Pancreas (tissue), 10 donors: ENCODE data around the gene STXBP2. TPM values are rescaled to one million over a fixed set of nuclear protein-coding genes. Genes with fewer than 3 reads are reported as not detected.

ENCODE experiments used
- ATAC-seq, 4 donors: fragments of 200-7000 bp; cut with Tn5 transposase; one replicate each; pipeline versions ENCODE4 v1.8.0 to v1.9.1; 2020; ENCODE audit warnings: mild to moderate bottlenecking in 4 of 4, moderate library complexity in 4 of 4
- DNase-seq, 6 donors: peaks; one replicate each; pipeline ENCODE4 v3.0.0-alpha.2; 2020
- FAIRE-seq: peaks from 2 replicates; lab custom pipeline; 2012; peaks lifted over from hg19 to GRCh38; lab: Jason Lieb, UNC
- H3K27ac ChIP-seq, 4 donors: fragments of 200-600 bp; sonication (generic); 1 replicate in 3 of 4; 2 replicates in 1 of 4; pipeline versions ENCODE4 v1.5.0 to v1.8.0; 2020
- H3K27me3 ChIP-seq, 4 donors: fragments of 200-600 bp; one replicate each; pipeline ENCODE4 v1.8.0; 2021
- H3K36me3 ChIP-seq, 3 donors: fragments of 200-600 bp; sonication (generic) in 1 of 3; one replicate each; pipeline versions ENCODE4 v1.5.0 to v1.8.0; 2020 to 2021
- H3K4me1 ChIP-seq, 3 donors: fragments of 200-600 bp; one replicate each; pipeline ENCODE4 v1.8.0; 2021
- H3K4me3 ChIP-seq, 4 donors: fragments of 200-600 bp; sonication (generic) in 2 of 4; one replicate each; pipeline versions ENCODE4 v1.5.0 to v1.8.0; 2020 to 2021
- H3K9me3 ChIP-seq, 4 donors: fragments of 200-600 bp; one replicate each; pipeline ENCODE4 v1.8.0; 2021
- WGBS, 2 donors: extraction: QIAGEN DNeasy Blood & Tissue Kit; methylation state at CpG; one replicate each; pipeline ENCODE4 v1.1.7; 2013; 5-methylcytosine and 5-hydroxymethylcytosine counted together
- intact Hi-C, 3 donors: fragments of 100-400 bp; cut with DNase I; formaldehyde crosslinking; loops; one replicate each; pipeline versions ENCODE4 v1.11.1 to v1.14.2; 2022
- polyA plus RNA-seq, 2 donors: library from polyadenylated mRNA; stranded (reverse); fragments of 200-250 nt; gene quantifications; one replicate each; pipeline ENCODE4 v1.2.3, GENCODE V29; 2013
- total RNA-seq, 6 donors: library from RNA; stranded (reverse); fragmentation: NEBNext Ultra II Directional in 4 of 6; extraction: Animal tissue kit (Norgen Biotek cat#: 25700) in 4 of 6; gene quantifications; one replicate each; pipeline versions ENCODE4 v1.2.1 to v1.2.4, GENCODE V29; 2021 to 2023
- TF ChIP-seq, protein P1 (sequence below), 4 donors: fragments of 200-600 bp; sonication (generic) in 3 of 4; IDR thresholded peaks; one replicate each; pipeline versions ENCODE4 v1.5.0 to v1.8.0; 2021; ENCODE audit warnings: antibody characterized with exemption in 4 of 4
- donor health status: healthy with polysubstance abuse.
- donor health status: DM: no; HTN: no; CAD: no; lungs with moderate emphysema.
- donor health status: DM: no; HTN: no; CAD: no.
- donor health status: control.
- donor health status: control.
- donor health status: Bipolar disorder and iron deficiency.
- donor health status: DM: yes; HTN: yes; CAD: no.
- donor health status: DM: no; HTN: no; CAD: no.
- donor health status: DM: no; HTN: no; CAD: no.
- donor health status: DM: yes; HTN: yes; CAD: no.

Gene STXBP2
- total and polyA plus RNA-seq, 8 donors = 45.6 to 216 (median 80.4) TPM

DNA sequence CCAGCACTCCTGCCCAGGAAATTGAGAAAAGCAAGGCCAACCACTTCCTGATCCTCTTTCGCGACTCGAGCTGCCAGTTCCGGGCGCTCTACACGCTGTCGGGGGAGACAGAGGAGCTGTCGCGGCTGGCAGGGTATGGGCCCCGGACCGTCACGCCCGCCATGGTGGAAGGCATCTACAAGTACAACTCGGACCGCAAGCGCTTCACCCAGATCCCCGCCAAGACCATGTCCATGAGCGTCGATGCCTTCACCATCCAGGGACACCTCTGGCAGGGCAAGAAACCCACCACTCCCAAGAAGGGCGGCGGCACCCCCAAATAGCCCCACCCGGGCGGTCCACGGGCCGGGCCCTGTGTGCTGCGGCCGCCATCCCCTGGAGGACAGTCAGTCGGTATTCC lies 19.2 kb upstream of the STXBP2 start:
- Histone ChIP-seq H3K27ac (peak overlapping the region; percentile 99 to 100 (median 99)), H3K27me3 (no peaks in the 10 kb centered on the region), H3K4me3 (no peak overlapping the region), H3K36me3 (peaks cover 0 to 31% (median 28%) of the 10 kb centered on the region in 3 donors), H3K4me1 (peaks cover 24 to 28% (median 26%) of the 10 kb centered on the region in 3 donors), H3K9me3 (no peaks in the 10 kb centered on the region)
- TF ChIP-seq, protein P1, sequence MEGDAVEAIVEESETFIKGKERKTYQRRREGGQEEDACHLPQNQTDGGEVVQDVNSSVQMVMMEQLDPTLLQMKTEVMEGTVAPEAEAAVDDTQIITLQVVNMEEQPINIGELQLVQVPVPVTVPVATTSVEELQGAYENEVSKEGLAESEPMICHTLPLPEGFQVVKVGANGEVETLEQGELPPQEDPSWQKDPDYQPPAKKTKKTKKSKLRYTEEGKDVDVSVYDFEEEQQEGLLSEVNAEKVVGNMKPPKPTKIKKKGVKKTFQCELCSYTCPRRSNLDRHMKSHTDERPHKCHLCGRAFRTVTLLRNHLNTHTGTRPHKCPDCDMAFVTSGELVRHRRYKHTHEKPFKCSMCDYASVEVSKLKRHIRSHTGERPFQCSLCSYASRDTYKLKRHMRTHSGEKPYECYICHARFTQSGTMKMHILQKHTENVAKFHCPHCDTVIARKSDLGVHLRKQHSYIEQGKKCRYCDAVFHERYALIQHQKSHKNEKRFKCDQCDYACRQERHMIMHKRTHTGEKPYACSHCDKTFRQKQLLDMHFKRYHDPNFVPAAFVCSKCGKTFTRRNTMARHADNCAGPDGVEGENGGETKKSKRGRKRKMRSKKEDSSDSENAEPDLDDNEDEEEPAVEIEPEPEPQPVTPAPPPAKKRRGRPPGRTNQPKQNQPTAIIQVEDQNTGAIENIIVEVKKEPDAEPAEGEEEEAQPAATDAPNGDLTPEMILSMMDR (IDR thresholded peaks at IDR 0.05) = no peak
- intact Hi-C loops = no loop called here
- DNase-seq (peak in 2 of 6 donors; percentile 57 to 81), FAIRE-seq (no peak), ATAC-seq (no peak)
- 90 to 91% methylated on average over 25 to 28 of the region's 28 CpGs for WGBS, 2 donors

DNA sequence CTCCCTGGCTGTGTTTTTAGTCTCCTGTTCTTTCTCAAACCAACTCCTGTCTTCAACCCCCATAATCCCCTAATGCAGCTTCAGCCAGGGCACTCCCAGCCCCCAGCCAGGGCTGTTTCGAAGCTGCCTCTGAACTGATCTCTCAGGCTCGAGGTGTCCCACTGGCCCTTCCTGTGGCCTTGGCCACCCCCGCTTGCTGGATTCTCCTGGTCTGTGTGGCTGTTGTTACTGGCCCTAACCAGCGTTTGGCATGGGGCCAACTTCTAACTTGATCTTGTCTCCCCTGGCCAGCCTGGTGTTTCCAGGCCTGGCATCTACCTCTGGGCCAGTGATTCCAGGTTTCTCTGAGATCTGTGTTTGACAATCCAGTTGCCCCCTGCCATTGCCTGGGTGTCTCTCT lies 18.6 kb upstream of the STXBP2 start:
- H3K27me3 ChIP-seq = no peaks in the 10 kb centered on the region
- peaks cover 24 to 28% (median 26%) of the 10 kb centered on the region in 3 donors for H3K4me1 ChIP-seq
- 11 to 14% methylated on average over 4 of the region's 4 CpGs for WGBS, 2 donors
- H3K9me3 ChIP-seq = no peaks in the 10 kb centered on the region
- ATAC-seq (peak; percentile 30 to 43 (median 33)), DNase-seq (peak; percentile 63 to 89 (median 77)), FAIRE-seq (no peak)
- peak overlapping the region; percentile 99 to 100 (median 99) for H3K27ac ChIP-seq
- peaks cover 0 to 37% (median 34%) of the 10 kb centered on the region in 3 donors for H3K36me3 ChIP-seq
- no peak overlapping the region for H3K4me3 ChIP-seq
- TF ChIP-seq, protein P1 (IDR thresholded peaks at IDR 0.05) = no peak
- intact Hi-C loops = no loop called here

DNA sequence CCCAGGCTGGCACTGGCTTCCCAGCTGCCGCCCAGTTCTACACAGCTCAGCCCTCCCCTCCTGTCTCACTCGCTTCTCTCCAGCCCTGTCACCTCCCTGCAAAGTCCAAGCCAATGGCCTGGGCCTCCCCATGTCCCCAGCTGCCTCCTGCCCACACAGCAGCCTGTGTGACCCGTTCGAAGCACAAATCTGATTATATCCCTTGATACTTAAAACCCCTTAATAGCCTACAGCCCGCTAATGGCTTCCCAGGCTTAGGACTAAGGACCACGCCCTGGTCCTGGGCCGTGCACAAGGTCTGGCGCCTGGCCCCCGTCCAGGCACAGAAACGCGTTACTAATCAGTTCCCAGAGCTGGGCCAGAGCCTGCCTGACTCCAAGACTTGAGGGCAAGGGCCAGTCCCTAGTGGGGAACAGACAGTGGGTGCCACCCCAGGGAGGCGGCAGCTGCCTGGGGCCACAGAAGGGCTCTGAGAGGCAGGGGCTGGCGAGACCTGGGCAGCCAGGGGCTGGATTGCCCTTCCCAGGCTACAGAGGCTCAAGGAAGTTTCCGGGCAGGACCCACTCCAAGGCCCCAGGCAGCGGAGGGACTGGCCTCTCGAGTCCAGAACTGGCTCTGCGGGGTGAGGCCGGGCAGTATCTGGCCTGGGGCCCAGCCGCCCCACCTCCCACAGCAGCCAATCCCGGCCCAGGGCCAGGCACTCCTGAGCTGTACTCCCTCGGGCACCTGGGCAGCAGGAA lies 18.0 kb upstream of the STXBP2 start:
- Histone ChIP-seq H3K4me3 (no peak overlapping the region), H3K27me3 (no peaks in the 10 kb centered on the region), H3K36me3 (peaks cover 0 to 43% (median 35%) of the 10 kb centered on the region in 3 donors), H3K27ac (peak overlapping the region; percentile 99 to 100 (median 99)), H3K9me3 (no peaks in the 10 kb centered on the region), H3K4me1 (peaks cover 24 to 28% (median 26%) of the 10 kb centered on the region in 3 donors)
- 18 to 19% methylated on average over 20 to 21 of the region's 21 CpGs for WGBS, 2 donors
- no peak for FAIRE-seq
- DNase-seq = peak; percentile 89 to 98 (median 96)
- TF ChIP-seq, protein P1 (IDR thresholded peaks at IDR 0.05) = no peak
- intact Hi-C loops = no loop called here
- ATAC-seq = peak; percentile 87 to 92 (median 89)

DNA sequence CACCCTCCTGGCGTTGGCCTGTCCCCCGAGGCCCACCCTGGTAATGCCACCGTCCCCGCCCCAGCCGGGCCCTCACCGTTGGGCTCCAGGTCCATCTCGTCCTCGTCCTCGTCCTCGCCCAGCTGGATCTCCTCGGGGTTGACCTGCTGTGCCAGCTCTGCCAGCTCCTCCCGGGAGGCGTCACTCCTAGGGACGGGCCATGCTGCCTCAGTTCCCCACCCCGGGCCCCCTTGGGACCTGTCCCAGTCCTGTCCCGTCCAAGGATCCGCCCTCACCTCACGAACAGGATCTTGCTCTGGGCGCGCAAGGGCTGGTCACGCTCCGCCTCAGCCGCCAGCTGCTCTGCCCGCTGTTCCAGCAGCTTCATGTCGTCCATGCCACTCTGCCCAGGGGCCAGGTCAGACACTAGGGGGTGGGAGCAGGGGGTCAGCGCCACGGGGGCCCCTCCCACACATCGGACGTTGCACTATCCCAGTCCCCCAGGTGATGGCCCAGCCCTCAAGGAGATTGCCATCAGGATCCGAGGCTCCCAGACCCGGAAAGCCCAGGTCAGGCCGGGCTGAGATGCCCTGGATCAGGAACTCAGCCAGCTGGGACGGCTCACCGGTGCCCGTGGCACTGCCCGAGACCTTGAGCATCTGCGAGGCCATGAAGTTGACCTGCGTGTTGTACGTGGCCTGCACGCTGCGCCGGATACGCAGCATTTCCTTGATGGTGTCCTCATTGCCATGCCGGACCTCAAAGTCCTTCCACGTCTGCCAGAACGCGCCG lies 17.1 kb upstream of the STXBP2 start:
- ATAC-seq = peak; percentile 14 to 25 (median 16)
- H3K4me3 ChIP-seq = no peak overlapping the region
- DNase-seq = peak in 4 of 6 donors; percentile 57 to 89 (median 60)
- H3K9me3 ChIP-seq = no peaks in the 10 kb centered on the region
- peaks cover 0 to 45% (median 35%) of the 10 kb centered on the region in 3 donors for H3K36me3 ChIP-seq
- FAIRE-seq = no peak
- no peaks in the 10 kb centered on the region for H3K27me3 ChIP-seq
- H3K4me1 ChIP-seq = peaks cover 24 to 28% (median 26%) of the 10 kb centered on the region in 3 donors
- H3K27ac ChIP-seq = peak overlapping the region; percentile 99 to 100 (median 99)
- WGBS, 2 donors = 52 to 58% methylated on average over 48 of the region's 48 CpGs
- TF ChIP-seq, protein P1 (IDR thresholded peaks at IDR 0.05) = no peak
- intact Hi-C loops = no loop called here
